GM08714 (cell line): ENCODE measurements around the gene ROBO1.
"Not testable (repeated sequence)": the region's sequence is repeated elsewhere in the genome, so short reads cannot be mapped to it uniquely, and the experiment has no call there.

Experiments used
- H3K4me3 ChIP-seq: fragments of 200-500 bp; sonication (Bioruptor generic); 2 replicates; pipeline ENCODE4 v1.5.1; 2014; ENCODE audit warnings: mild to moderate bottlenecking, low read length, inconsistent platforms
- ZNF274 ChIP-seq: IDR thresholded peaks from 2 replicates; pipeline ENCODE4 v1.6.1; 2012; ENCODE audit warnings: mild to moderate bottlenecking, low read depth, low read length

Gene ROBO1

GRCh38 chr3:78721771-78722543 lies 1045.8 kb downstream of the ROBO1 start:
- H3K4me3 ChIP-seq: no peak overlapping the region
- TF ChIP-seq ZNF274: no peak

GRCh38 chr3:78718707-78719106 lies 1049.1 kb downstream of the ROBO1 start:
- H3K4me3 ChIP-seq: no peak overlapping the region
- TF ChIP-seq ZNF274: no peak

GRCh38 chr3:78717041-78717440 lies 1050.8 kb downstream of the ROBO1 start:
- no peak for TF ChIP-seq ZNF274
- no peak overlapping the region for H3K4me3 ChIP-seq

- TF ChIP-seq ZNF274: no peak
- H3K4me3 ChIP-seq: no peak overlapping the region
Measured at GRCh38 chr3:78712941-78713340, 1054.9 kb downstream of the ROBO1 start.

- TF ChIP-seq ZNF274: no peak
- H3K4me3 ChIP-seq: no peak overlapping the region
Measured at GRCh38 chr3:78712270-78712669, 1055.5 kb downstream of the ROBO1 start.

- no peak for TF ChIP-seq ZNF274
- H3K4me3 ChIP-seq: no peak overlapping the region
Measured at GRCh38 chr3:78708565-78709073, 1059.2 kb downstream of the ROBO1 start.

- no peak overlapping the region for H3K4me3 ChIP-seq
- TF ChIP-seq ZNF274: no peak
Measured at GRCh38 chr3:78707609-78708008, 1060.2 kb downstream of the ROBO1 start.

DNA sequence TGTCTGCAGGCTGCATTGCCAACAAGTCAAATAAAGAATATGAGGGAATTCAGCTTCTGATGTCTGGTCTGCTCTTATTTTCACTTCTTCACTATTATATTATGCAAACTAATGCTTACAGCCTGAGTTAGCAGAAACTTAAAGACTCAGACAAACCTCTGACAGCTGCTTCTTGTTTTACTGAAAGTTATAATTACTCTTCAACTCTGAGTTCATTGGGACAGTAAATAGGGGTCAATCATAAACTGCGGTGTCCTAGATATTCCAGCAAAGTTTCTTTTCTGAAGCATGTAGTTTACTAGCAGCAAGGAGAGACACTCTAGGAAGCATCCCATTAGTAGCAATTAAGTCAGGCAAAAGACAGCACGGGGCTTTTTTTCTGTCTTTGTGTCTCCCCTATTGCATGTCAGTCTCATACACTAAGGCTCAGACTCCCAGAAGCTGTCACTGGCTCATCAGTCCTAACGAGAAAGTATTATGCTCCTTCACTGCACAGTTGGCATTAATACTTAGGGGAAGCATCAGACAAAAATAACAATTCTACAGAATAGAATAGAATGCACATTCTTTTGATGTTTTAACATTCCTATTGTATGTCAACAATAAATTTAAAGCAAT lies 1060.8 kb downstream of the ROBO1 start:
- TF ChIP-seq ZNF274: no peak
- H3K4me3 ChIP-seq: no peak overlapping the region

- no peak overlapping the region for H3K4me3 ChIP-seq
- no peak for TF ChIP-seq ZNF274
Measured at GRCh38 chr3:78703944-78704343, 1063.9 kb downstream of the ROBO1 start.

DNA sequence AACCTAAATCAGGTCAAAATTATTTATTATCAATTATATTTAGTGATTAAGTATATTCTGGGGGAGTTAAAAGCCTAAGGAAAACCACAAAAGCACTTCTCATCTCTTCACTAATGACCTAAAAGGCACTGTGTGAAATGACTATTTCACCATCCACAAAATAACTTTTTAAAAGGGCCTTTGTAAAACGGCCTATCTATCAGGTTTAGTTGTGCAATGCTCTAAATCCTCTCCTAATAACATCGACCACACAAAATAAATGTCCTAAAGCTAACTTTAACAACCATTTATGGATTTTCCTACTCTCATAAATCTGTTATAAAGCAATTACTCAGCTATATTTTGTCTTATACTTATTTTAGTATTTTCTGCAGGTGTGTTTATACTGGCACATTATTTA lies 1066.3 kb downstream of the ROBO1 start:
- no peak for TF ChIP-seq ZNF274
- no peak overlapping the region for H3K4me3 ChIP-seq

DNA sequence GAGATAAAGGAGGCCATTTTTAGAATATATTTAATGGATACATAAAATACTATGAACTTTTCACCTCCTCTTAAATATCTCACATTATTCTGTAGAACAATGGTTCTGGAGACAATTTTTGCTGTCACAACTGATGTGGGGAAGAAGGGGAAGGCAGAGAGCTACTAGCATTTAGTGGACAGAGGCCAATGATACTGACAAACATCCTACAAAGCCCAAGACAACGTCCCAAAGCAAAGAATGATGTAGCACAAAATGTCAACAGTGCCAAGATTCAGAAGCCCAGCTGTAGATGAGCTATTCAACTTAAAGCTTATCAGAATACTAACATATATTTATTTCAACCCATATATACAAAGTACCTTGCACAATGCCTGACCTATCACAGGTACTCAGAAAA lies 1069.4 kb downstream of the ROBO1 start:
- no peak for TF ChIP-seq ZNF274
- no peak overlapping the region for H3K4me3 ChIP-seq

DNA sequence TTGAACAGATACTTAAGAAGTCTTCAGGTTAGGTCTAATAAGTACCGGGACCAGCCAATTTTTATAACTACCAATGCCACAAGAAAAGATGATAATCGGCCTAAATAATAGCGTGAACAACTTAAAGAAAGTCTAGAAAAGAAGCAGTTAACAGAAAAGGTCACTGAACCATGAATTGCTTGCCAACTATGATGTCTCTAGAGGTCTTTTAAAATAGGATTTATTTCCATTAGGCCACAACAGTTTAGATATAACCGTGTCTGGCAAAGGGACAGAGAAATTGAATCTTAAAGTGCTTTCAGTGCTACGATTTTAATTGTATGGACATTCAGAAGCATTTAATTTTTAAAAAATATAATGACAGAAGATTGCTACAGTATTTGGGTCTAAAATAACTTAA lies 1070.4 kb downstream of the ROBO1 start:
- H3K4me3 ChIP-seq: no peak overlapping the region
- TF ChIP-seq ZNF274: no peak

GRCh38 chr3:78690766-78691165 lies 1077.0 kb downstream of the ROBO1 start:
- TF ChIP-seq ZNF274: no peak
- no peak overlapping the region for H3K4me3 ChIP-seq

DNA sequence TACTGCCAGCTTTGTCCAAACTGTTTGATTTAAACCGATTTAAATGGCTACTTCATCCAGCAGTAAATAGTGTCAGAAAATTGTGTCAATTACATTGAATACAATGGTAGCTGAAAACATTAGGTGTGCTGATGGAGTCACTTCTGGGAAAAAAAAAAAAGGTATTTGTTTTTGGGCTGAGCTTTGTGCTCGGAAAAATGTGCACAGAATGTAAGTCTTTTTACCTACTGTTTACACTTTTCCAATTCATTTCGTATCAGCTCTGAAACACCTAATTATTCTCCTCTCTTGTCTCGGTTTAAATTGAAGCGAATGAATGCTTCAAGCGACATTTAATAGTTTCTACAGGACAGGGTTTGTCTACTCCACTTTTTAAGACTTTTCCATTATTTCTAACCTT lies 1078.4 kb downstream of the ROBO1 start:
- no peak for TF ChIP-seq ZNF274
- no peak overlapping the region for H3K4me3 ChIP-seq

DNA sequence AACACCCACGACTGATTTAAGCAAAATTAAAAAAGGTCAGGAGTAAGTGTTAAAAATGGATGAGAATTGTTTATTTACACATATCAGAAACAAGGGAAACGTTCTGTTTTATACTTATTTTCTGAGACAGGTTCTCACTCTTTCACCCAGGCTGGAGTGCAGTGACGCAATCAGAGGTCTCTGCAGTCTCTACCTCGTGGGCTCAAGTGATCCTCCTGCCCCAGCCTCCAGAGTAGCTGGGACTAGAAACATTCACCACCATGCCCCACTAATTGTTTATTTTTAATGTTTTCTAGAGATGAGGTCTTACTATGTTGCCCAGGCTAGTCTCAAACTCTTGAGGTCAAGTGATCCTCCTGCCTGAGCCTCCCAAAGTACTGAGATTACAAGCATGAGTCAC lies 1080.3 kb downstream of the ROBO1 start:
- no peak overlapping the region for H3K4me3 ChIP-seq
- TF ChIP-seq ZNF274: no peak

GRCh38 chr3:78683284-78683683 lies 1084.5 kb downstream of the ROBO1 start:
- H3K4me3 ChIP-seq: no peak overlapping the region
- TF ChIP-seq ZNF274: no peak

DNA sequence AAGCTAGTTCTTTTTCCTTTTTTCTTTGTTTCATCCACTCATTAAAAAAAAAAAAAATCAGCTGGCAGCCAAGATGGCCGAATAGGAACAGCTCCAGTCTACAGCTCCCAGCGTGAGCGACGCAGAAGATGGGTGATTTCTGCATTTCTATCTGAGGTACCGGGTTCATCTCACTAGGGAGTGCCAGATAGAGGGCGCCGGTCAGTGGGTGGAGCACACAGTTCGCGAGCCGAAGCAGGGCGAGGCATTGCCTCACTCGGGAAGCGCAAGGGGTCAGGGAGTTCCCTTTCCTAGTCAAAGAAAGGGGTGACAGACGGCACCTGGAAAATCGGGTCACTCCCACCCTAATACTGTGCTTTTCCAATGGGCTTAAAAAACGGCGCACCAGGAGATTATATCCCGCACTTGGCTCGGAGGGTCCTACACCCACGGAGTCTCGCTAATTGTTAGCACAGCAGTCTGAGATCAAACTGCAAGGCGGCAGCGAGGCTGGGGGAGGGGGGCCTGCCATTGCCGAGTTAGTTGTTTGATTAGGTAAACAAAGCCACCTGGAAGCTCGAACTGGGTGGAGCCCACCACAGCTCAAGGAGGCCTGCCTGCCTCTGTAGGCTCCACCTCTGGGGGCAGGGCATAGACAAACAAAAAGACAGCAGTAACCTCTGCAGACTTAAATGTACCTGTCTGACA lies 1092.5 kb downstream of the ROBO1 start:
- H3K4me3 ChIP-seq: not testable (repeated sequence)
